ENCODE measurements around the gene CCDC24. TPM values are rescaled to one million over a fixed set of nuclear protein-coding genes. Genes with fewer than 3 reads are reported as not detected.
A peak's percentile ranks its signal among the peaks of the same experiment; 100 is the strongest.

The CCDC24 gene
- total RNA-seq, 1 experiment from 2014 or later: 11.8 TPM

DNA sequence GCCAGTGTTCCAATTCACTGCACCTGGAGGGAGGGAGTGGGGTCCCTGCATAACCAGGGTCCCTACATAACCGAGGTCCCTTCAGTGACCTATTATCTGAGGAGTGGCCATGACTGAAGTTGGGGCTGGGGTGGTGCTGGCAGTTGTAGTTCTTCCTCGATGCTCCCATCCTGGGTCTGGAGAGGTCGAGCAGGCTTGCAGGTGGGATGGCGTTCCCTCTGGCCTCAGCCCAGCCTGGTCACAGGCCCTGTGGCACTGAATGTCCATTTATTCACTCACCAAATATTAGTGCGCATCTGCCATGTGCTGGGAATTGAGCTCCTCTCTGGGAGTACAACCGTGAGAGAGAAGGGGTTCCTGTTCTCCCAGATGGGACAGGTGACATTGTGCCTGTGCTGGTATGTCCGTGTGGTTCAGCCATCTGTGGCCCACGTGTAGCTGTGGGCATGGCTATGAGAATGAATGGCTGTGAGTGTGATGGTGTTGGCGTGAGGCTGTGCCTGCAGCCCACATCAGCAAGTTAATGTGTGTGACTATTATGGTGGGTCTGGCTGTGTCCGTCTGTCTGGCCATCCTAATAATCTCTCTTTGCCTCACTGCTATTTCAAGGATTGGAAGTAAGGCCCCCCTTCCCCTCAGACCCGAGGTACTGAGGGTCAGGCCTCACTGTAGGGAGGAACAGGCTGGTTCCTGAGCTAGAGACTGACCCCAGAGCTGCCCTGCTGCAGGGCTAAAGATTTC, 43.7 kb downstream of the CCDC24 start:
- Histone ChIP-seq H3K79me2 (ENCODE audit: insufficient read depth, low read length) (no peaks in the 10 kb centered on the region), H3K27me3 (ENCODE audit: insufficient read depth, low read length) (no peaks in the 10 kb centered on the region), H3K18ac (ENCODE audit: insufficient read length, low read depth, low read length) (no peak overlapping the region), H4K20me1 (ENCODE audit: control insufficient read depth, insufficient read depth, insufficient read length) (no peaks in the 10 kb centered on the region), H2BK15ac (ENCODE audit: low read depth, low read length) (no peak overlapping the region), H3K4ac (ENCODE audit: low read depth, low read length) (no peak overlapping the region), H3K27ac (ENCODE audit: insufficient read length, low read depth, low read length) (no peak overlapping the region), H4K5ac (ENCODE audit: insufficient read length, low read depth, low read length) (no peak overlapping the region), H2BK20ac (ENCODE audit: low read depth, low read length, poor library complexity, severe bottlenecking) (no peak overlapping the region), H3K56ac (ENCODE audit: insufficient read length, low read depth, low read length) (no peak overlapping the region), H2AFZ (ENCODE audit: low read length) (no peak overlapping the region), H3K4me1 (ENCODE audit: insufficient read depth, low read length) (peaks cover 6% of the 10 kb centered on the region; the same call in 1 of the 2 replicates), H4K8ac (replicated peaks; ENCODE audit: insufficient read length, low read depth, low read length) (no peak overlapping the region), H3K23me2 (ENCODE audit: insufficient read length, low read depth, low read length, poor library complexity, severe bottlenecking) (no peaks in the 10 kb centered on the region), H2BK12ac (ENCODE audit: insufficient read length, low read depth, low read length) (no peak overlapping the region), H2AK5ac (ENCODE audit: insufficient read length, low read length) (no peak overlapping the region), H3K9me3 (ENCODE audit: control insufficient read depth, low read depth, low read length) (no peaks in the 10 kb centered on the region), H2BK5ac (ENCODE audit: insufficient read length, low read length) (no peak overlapping the region), H2BK120ac (ENCODE audit: low read depth, low read length, poor library complexity, severe bottlenecking) (no peak overlapping the region), H3K9ac (ENCODE audit: extremely low read depth, insufficient read length, low read length) (no peak overlapping the region), H3T11ph (ENCODE audit: low read length) (no peak overlapping the region), H4K91ac (ENCODE audit: insufficient read length, low read depth, low read length) (no peak overlapping the region), H3K23ac (ENCODE audit: insufficient read length, low read depth, low read length) (no peak overlapping the region), H3K4me2 (ENCODE audit: insufficient read depth, insufficient read length, low read length) (no peak overlapping the region), H3K14ac (ENCODE audit: insufficient read depth, low read length) (no peak overlapping the region), H3K79me1 (ENCODE audit: insufficient read depth, low read depth, low read length, poor library complexity, severe bottlenecking) (no peaks in the 10 kb centered on the region)
- no peaks in the 10 kb centered on the region for H3K9me3 Mint-ChIP-seq
- peaks cover 5% of the 10 kb centered on the region for H3K27me3 Mint-ChIP-seq (ENCODE audit: low read depth)
- TF ChIP-seq, protein P1, sequence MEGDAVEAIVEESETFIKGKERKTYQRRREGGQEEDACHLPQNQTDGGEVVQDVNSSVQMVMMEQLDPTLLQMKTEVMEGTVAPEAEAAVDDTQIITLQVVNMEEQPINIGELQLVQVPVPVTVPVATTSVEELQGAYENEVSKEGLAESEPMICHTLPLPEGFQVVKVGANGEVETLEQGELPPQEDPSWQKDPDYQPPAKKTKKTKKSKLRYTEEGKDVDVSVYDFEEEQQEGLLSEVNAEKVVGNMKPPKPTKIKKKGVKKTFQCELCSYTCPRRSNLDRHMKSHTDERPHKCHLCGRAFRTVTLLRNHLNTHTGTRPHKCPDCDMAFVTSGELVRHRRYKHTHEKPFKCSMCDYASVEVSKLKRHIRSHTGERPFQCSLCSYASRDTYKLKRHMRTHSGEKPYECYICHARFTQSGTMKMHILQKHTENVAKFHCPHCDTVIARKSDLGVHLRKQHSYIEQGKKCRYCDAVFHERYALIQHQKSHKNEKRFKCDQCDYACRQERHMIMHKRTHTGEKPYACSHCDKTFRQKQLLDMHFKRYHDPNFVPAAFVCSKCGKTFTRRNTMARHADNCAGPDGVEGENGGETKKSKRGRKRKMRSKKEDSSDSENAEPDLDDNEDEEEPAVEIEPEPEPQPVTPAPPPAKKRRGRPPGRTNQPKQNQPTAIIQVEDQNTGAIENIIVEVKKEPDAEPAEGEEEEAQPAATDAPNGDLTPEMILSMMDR (conservative IDR thresholded peaks at IDR 0.05): no peak
- H3K27ac Mint-ChIP-seq: no peak overlapping the region
- DNase-seq: no peak
- no CpG with 5 or more reads among the region's 11 CpGs for WGBS (ENCODE audit: extremely low coverage, insufficient read length, low lambda C conversion rate)
- peaks cover 27 to 28% of the 10 kb centered on the region in 2 experiments for H3K4me1 Mint-ChIP-seq
- H3K36me3 Mint-ChIP-seq (ENCODE audit: insufficient read depth in 1 of 3, low read depth in 3 of 3): no peaks in the 10 kb centered on the region; a peak in 1 of 7 replicates
- H3K4me3 Mint-ChIP-seq: peak overlapping the region in 1 of 2 experiments; percentile 66; a peak in 1 of 5 replicates

Data from H9 (cell line).